HEK293T (cell line): ENCODE results near the gene MORF4L1.

Experiments used
- FOXA1 ChIP-seq: fragments of 450-650 bp; IDR thresholded peaks from 2 replicates; pipeline ENCODE4 v1.6.1; 2016; ENCODE audit warnings: mild to moderate bottlenecking
- ZNF384 ChIP-seq: fragments of 450-650 bp; IDR thresholded peaks from 2 replicates; pipeline ENCODE4 v1.6.1; 2016

- no peak for TF ChIP-seq ZNF384
- TF ChIP-seq FOXA1, result no peak
Observed at GRCh38 chr15:78840661-78841375, 31.9 kb upstream of the MORF4L1 start.
